ENCODE data around the gene TAF3.

TAF3 gene

DNA sequence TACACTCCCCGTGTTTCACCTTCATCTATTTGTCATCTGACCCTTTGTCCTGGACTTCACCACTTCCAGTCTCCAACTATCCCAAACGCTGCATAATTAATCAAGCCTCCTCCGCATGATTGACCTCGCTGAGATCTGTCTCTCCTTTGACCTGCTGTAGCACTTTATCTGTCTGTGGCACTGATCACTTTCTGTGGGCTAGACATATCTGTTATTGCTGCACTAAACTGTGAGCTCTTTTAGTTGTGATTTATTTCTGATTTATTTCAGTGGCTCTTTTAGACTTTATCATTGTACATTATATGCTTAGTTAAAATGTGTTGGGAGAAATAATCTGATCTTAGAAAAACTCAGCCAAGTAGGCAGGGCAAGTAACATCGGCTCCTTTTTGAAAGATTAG lies 144.3 kb downstream of the TAF3 start:
- in situ Hi-C loops (cut with HindIII; ENCODE audit: low sequenced_read_pairs) = no loop called here

DNA sequence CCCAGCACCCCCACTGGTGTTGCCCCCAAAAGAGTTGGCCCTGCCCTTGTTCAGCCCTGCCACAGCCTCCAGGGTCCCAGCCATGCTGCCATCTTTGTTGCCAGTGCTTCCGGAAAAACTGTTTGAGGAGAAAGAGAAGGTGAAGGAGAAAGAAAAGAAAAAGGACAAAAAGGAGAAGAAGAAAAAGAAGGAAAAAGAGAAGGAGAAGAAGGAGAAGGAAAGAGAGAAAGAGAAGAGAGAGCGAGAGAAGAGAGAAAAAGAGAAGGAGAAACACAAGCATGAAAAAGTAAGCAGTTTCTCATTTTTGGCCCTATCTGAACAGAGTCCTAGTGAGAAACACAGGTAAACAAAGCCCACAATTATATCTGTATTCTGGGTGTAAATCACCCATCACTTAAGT lies 147.2 kb downstream of the TAF3 start:
- in situ Hi-C loops (cut with HindIII; ENCODE audit: low sequenced_read_pairs) = no loop called here

DNA sequence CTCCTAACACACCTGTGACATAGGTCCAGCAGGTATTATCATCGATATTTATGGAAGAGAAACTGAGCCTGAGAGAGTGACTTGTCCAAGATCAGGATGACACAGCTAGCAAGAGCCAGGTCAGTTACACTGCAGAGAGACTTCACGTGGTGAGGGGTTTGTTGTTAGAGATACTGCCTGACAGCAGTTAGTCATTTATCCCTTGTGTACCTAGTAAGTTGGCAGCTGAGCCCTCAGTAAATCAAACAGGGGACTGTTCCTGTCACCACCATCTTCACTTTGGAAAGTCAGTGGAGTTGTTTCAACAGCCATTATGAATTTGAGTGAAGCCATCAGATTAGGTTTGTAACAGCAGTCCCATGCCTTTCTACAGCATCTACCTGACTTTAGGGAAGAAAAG lies 148.7 kb downstream of the TAF3 start:
- in situ Hi-C loops (cut with HindIII; ENCODE audit: low sequenced_read_pairs) = no loop called here

DNA sequence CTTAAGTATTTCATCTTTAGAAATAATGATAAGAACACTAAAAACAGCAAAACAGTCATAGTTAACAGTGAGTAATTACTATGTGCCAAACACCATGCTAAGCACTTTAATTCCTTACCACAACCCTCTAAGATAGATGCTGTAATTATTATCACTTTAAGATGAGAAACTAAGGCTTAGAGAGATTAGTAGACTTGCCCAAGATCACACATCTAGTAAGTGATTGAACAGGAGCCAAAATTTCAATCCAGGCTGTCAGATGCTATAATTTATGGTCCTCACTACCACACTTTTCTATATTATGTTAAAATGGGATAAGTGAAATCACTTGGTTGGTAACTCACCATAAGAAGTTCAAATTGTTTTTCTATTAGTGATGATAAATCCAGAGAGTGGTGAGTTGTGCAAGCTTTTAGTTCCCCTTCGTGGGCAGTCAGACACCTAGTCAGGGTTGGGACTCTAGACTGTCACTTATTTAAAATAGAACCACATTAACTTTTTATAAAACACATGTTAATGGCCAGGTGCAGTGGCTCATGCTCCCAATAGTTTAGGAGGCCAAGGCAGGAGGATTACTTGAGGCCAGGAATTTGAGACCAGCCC lies 150.3 kb downstream of the TAF3 start:
- in situ Hi-C loops (cut with HindIII; ENCODE audit: low sequenced_read_pairs) = no loop called here

DNA sequence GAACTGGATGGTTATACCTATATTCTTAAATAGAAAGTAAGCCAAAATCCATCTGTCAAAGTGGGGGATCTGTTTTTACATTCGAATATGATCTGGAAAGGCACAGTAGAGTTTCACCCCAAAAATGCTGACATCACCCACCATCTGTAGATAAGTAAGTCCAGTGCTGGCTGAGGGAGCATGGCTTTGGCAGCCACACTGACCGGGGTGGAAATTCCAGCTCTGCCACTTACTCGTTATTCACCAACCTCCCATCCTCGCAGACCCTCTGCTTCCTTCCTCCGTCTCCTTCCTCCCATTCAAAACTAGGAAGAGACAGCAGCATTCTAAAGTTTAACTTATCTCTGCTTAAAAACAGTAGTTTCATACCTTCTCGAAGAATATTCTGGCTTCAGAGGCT lies 151.3 kb downstream of the TAF3 start:
- in situ Hi-C loops (cut with HindIII; ENCODE audit: low sequenced_read_pairs) = no loop called here

DNA sequence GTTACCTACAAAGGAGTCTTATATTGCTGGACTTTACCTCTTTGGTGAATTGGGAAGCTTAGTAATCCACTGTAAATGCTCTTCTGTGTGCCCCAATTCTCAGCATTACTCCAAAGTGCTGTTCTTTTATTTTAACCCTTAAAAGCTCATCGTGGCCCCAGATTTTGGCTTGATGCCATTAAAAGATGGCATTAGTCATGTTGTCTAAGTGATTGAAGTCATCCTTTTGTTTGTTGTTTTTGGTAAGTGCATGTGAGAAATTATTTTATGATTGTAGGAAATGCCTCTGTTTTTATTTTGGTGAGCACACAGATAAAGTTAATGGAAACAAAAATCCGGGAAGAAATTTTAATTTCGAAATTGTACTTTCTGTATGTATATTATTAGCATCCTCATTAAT lies 153.6 kb downstream of the TAF3 start:
- in situ Hi-C loops (cut with HindIII; ENCODE audit: low sequenced_read_pairs) = no loop called here

DNA sequence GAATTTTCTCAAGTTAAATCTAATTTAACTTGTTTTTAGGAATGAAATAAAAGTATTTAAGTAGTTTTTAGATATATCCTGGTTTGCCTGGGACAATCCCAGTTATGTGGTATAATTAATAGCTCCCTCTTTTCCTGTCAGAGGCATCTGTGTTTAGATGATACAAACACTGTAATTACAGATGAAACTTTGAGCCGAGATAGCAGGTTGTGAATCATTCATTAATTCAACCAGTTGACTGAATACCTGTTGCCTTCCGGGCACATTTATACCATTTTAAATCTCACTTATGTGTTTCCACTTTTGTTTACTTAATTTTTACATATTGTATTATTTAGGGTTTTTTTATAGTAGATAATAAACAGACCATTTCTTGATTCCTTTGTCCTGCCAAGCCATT lies 154.1 kb downstream of the TAF3 start:
- in situ Hi-C loops (cut with HindIII; ENCODE audit: low sequenced_read_pairs) = no loop called here

DNA sequence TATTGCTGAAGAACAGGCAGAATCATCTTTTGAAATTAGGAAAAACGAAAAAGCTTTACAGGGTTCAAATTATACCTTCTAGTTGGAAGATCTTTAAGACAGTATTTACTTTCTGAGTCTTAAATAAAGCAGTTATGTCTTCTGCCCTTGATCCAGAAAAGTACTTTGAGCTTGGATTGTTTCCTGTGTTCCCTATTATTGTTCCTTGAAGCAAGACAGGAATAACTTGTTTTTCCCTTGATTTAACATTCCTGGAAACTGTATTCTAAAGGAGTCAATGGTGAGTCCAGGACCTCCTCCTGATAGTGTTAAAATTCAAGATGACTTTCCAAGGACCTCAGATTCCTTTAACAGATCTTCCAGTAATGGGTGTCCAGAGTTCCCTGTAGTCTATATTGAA lies 161.9 kb downstream of the TAF3 start:
- in situ Hi-C loops (cut with HindIII; ENCODE audit: low sequenced_read_pairs) = no loop called here

DNA sequence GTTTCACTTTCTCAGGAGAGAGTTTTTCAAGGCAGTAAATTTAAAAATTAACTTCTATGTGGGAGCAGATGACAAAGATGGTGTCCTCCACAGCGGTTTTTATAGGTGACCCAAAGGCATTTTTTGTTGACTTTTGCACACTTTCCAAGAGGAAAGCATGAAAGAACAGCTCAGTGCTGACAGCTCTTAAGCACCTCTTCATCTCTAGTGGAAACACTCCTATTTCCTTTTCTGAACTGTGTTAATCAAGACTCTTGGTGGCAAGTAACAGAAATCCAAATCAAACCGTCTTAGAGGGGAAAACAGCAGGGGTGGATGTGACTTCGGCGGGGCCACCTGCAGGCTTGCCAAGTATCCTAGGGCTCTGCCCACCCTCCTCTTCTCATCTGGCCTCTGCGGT lies 164.4 kb downstream of the TAF3 start:
- in situ Hi-C loops (cut with HindIII; ENCODE audit: low sequenced_read_pairs) = no loop called here

DNA sequence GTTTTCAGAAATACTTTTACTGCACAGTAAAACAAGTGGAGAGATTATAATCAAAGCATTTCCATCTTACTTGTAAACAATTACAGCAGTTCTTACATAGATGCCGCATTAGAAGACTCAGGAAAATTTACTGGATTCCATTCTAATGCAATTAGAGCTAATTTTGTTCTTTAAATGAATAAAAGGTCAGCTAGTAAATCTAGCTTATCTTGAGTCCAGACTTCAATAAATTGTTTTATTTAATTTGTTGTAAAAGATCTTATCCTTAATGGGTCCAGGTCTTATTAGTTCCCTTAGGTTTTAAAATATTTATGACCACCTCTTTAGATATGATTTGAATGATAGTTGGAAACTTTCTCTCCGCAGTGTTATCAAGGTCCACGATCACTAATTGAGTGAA lies 166.0 kb downstream of the TAF3 start:
- in situ Hi-C loops (cut with HindIII; ENCODE audit: low sequenced_read_pairs) = no loop called here

DNA sequence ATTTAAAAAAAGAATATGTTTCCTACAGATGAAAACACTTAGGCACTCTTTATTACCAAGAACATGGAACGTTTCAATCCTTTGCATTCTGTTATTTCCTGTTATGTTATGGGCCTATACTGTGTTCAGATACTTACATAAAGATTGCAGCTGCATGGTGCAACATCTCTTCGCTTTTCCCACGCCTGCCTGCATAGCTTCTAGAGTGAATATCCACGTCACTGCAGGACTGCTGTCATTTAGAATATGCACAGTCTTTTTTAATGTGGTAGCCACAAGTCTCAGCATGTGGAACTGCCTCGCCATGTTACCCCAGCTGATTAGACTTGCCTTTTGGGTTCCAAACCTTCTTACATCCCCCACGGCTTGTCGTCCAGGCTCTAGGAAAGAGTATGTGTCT lies 166.6 kb downstream of the TAF3 start:
- in situ Hi-C loops (cut with HindIII; ENCODE audit: low sequenced_read_pairs) = no loop called here

DNA sequence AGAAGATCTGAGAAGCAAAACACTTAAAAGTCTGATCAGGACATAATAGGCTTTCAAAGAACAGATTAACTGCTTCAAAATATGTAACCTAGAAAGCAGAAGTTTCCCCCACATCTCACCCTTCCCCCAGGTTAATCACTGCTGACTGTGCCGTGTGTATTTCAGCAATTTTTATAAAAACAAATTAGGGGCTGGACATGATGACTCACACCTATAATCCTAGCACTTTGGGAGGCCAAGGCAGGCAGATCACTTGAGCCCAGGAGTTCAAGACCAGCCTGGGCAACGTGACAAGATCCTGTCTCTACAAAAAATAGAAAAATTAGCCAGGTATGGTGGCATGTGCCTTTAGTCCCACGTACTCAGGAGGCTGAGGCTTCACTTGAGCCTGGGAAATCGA lies 168.5 kb downstream of the TAF3 start:
- in situ Hi-C loops (cut with HindIII; ENCODE audit: low sequenced_read_pairs) = no loop called here

DNA sequence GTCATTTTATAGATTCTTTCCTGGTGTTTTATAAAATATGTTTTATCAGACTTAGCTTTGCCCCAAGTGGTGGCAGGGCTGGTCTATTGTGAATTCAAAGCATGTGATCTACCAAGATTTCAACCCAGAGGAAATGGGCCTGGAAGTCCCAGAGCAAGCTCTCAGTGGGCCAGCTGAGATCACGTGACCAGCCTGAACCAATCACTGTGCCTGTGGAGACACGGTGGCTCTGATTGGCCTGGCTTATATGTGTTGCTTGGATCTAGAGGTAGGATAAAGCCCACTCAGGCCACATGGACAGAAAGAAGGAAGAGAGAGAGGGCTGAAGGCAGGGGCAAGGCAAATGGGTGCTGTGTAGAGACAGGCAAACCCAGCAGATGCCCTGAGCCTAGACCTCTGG lies 170.7 kb downstream of the TAF3 start:
- in situ Hi-C loops (cut with HindIII; ENCODE audit: low sequenced_read_pairs) = no loop called here

DNA sequence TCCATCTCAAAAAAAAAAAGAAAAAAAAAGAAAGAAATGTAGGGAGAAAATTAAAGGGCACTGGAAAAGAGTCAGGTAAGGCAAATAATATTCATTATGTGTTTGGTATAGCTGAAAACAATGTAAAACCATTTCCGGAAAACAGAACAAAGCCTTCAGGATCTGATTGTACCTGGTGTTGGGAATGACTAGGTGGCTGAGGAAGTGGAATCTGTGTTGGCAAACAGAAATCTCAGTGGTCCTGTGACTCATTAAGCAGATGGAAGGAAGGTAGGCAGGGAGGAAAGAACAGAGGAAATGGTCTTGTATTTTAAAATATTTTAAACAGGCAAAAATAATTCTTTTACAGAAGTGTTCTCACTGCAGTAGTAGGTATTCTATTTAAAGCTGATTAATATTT lies 180.5 kb downstream of the TAF3 start:
- in situ Hi-C loops (cut with HindIII; ENCODE audit: low sequenced_read_pairs) = no loop called here

DNA sequence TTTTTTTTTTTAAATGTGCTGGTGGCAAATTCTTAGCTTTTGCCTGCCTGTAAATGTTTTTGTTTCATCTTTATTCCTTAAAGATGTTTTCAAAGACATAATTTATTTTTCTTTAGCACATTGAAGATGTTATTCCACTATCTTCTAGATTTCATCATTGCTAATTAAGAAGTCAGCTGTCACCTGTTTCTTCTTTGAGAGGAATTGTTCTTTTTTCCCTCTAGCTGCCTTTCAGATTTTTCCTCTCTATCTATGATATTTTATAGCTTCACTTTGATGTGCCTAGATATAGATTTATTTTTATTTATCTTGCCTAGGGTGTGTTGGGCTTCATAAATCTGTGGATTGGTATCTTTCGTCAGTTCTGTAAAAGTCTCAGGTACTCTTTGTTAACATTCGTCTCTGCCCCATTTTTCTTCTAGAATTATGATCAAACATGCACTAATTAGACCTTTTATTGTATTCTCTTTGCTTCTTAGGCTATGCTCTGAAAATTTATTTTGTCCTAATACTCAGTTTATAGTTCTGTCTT lies 186.2 kb downstream of the TAF3 start:
- in situ Hi-C loops (cut with HindIII; ENCODE audit: low sequenced_read_pairs) = no loop called here

DNA sequence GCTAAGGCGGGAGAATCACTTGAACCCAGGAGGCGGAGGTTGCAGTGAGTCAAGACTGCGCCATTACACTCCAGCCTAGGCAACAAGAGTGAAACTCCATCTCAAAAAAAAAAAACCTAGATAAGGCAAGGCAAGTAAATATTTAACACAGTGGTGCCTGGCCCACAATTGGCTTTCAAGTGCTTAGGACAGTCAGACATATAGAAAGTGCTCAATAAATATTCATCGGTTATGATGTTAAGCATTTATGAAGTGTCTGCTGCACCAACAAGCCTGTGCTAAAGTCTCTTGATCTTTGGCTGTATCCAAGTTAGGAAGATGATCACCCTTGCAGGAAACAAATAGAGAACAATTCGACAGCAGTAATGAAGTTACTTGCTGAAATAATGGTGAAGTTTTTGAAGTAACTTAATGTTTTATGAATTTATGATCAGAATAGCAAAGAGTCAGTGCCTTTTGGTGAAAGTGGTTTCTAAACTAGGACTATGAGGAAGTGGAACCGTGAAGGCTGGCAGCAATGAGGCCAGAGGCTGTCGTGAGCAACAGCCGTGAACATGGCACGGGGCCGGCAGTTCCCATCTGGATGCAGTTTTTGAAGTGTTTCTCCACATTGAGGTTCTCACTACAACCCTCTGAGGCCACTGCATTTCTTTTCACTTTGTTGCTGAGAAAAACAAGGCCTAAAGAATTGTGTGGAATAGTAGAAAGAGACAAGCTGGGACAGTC lies 188.1 kb downstream of the TAF3 start:
- in situ Hi-C loops (cut with HindIII; ENCODE audit: low sequenced_read_pairs) = no loop called here

DNA sequence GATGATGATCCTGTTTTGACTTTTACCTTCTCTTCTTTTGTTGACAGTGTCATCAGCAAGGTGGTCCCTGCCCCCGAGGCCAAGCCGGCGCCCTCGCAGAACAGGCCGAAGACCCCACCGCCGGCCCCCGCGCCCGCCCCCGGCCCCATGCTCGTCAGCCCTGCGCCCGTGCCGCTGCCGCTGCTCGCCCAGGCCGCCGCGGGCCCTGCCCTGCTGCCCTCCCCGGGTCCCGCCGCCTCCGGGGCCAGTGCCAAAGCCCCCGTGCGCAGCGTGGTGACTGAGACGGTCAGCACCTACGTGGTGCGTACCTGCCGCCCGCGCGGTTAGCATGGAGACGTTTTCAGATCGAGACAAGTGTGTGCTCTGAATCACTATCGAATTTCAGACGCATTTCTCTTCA lies 190.7 kb downstream of the TAF3 start:
- in situ Hi-C loops (cut with HindIII; ENCODE audit: low sequenced_read_pairs) = no loop called here

DNA sequence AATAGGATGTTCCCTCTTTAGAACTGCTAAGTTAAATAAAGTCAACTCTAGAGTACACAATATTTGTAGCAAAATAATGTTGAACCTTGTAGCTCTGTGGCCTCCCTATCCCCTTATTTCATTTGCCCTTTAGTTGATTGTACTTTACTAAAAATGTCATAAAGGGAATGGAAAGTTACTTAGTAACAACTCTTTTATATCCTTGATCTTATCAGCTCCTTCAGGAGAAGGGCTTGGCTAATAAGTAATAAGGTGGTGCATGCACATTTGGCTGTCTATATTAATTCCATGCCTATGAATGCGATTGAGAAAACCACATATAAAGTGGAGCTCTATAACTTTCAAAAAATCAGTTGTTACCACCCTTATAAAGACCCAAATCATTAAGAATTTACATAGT lies 194.7 kb downstream of the TAF3 start:
- in situ Hi-C loops (cut with HindIII; ENCODE audit: low sequenced_read_pairs) = no loop called here

DNA sequence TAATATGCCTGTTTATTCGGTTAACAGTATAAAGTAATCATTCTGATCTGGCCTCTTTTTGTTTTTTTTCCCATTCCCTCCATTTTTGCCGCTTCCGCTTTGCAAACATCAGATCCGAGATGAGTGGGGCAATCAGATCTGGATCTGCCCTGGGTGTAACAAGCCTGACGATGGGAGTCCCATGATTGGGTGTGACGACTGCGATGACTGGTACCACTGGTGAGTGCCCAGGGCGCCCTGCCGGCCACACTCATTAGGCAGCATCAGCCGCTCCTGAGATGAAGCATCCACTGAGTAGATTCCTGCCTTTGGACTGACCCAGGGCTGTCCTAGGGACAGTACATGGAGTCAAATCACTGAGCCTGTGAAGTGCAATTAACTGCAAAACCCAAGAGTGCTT lies 195.3 kb downstream of the TAF3 start:
- in situ Hi-C loops (cut with HindIII; ENCODE audit: low sequenced_read_pairs) = no loop called here

DNA sequence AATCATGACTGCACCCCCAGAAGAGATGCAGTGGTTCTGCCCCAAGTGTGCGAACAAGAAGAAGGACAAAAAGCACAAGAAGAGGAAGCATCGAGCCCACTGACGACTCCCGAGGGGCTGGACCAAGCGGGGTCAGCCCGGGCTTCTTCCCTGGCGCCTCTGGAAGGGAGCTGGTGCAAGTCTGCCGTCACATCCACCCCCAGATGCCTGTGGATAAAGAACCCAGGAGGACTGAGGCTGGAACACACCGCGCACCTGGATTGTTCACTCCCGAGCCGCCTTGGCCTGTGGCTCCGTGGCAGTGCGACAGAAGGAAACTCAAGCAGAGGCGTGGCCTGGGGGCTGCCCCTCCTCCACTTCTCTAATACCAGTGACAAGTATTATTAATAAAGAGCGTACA lies 196.3 kb downstream of the TAF3 start:
- in situ Hi-C loops (cut with HindIII; ENCODE audit: low sequenced_read_pairs) = no loop called here

DNA sequence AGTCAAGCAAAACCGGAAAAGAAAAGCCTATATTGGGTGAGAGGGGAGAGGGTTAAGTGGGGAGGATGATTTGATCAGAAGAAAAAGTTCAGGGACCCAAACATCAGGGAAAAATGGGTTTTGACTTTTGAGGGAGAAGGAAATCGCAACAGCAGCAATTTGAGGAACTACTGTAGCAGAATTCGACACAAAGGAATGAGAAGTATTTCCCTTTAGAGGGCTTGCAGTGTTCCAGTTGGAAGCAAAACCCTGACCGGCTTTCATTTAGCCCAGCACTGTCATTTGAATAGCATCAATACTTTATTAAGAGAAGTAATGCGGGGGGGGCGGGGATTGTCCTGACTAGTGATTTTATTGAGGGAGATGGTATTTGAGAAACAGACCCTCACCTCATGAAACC lies 199.0 kb downstream of the TAF3 start:
- in situ Hi-C loops (cut with HindIII; ENCODE audit: low sequenced_read_pairs) = no loop called here

DNA sequence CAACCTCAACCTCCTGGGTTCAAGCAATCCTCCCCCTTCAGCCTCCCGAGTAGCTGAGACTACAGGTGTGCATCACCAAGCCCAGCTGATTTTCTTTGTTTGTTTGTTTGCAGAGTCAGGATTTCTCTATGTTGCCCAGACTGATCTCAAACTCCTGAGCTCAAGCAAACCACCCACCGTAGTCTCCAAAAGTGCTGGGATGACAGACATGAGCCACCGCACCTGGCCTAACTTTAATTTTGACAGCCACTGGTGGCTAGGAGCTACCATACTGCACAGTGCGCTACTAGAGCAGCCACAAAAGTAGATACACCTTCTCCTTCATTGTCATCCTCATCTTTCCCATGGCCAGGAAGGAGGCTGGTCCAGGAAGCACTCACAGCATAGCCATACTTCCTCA lies 205.0 kb downstream of the TAF3 start:
- in situ Hi-C loops (cut with HindIII; ENCODE audit: low sequenced_read_pairs) = no loop called here

DNA sequence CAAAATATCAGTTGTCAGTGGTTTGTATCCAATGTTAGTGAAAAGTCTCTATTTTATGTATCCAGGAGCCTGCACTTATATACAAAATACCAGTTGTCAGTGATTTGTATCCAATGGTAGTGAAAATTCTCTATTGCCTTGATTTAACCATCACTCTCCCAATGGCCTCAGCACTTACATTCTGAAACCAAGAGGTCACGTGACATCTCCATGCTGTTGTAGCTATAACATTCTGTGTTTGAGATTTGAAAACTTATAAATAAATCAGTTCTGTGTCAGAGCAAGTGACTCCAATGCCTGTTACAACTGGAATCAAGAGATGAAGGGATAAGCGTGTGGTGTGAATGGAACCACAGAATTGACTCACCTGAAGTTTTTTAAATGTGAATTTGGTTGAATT lies 205.5 kb downstream of the TAF3 start:
- in situ Hi-C loops (cut with HindIII; ENCODE audit: low sequenced_read_pairs) = no loop called here

Measured in endothelial cell of hepatic sinusoid (primary cell).